ENCODE measurements around the gene STAM. TPM values are rescaled to one million over a fixed set of nuclear protein-coding genes. Genes with fewer than 3 reads are reported as not detected.

STAM gene
- 22.0 and 27.9 TPM in 2 replicates for polyA plus RNA-seq (2011; rRNA removed)
- 18.2 and 23.6 TPM in 2 replicates for polyA minus RNA-seq (2011; rRNA and poly(A)+ RNA removed)

DNA sequence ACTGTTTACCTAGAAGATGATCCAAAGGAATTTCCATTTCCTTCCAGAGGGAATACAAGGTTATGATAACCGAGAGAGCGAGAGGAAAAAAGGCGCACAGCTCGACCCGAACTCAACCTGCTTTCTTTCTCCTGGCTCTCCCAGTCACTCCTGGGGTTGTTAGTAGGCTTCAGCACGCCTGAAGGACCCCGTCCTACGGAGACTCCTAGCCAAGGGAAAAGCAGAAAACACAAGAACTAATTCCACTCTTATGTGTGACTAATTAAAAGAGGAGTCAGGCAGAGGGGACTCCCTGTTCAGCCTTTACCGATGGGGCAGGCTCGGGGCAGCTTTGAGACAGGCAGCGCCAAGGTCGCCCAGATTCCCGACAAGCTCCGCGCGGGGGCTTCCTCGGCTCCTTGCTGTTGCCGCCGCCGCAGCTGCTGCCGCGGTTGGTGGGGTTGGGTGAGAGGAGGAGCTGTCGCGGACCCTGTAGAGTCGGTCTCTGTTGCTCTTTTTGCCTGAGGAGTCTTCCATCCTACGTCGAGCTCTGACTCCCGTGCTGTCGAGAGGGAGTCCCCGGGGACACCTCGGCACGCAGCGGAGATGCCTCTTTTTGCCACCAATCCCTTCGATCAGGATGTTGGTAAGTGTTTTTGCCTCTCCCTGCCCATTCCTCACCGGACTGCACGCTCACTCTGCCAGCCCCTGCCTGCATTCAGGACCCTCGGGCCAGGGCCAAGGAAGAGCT lies at the start of gene STAM:
Gene STAM (plus strand): TSS at position 397 of the 730 bp plus-strand sequence. CDS start 189 bp downstream, at position 586.
- CTCF ChIA-PET = interaction anchor here (0.9 to 2.1 kb wide), 8 partner anchors 9 to 139 kb away, joined by 3 to 10 read pairs (median 4); partner anchors contain the start of gene HACD1
- Histone ChIP-seq H3K36me3 (ENCODE audit: control insufficient read depth, insufficient read depth, low read length) (no peaks in the 10 kb centered on the region; the same call in 1 of the 2 replicates), H3K27me3 (ENCODE audit: control insufficient read depth, insufficient read depth, low read length) (no peaks in the 10 kb centered on the region), H3K4me3 (ENCODE audit: low read depth, low read length) (peak within 1 kb of the TSS; percentile 72)
- TF ChIP-seq, protein P1, sequence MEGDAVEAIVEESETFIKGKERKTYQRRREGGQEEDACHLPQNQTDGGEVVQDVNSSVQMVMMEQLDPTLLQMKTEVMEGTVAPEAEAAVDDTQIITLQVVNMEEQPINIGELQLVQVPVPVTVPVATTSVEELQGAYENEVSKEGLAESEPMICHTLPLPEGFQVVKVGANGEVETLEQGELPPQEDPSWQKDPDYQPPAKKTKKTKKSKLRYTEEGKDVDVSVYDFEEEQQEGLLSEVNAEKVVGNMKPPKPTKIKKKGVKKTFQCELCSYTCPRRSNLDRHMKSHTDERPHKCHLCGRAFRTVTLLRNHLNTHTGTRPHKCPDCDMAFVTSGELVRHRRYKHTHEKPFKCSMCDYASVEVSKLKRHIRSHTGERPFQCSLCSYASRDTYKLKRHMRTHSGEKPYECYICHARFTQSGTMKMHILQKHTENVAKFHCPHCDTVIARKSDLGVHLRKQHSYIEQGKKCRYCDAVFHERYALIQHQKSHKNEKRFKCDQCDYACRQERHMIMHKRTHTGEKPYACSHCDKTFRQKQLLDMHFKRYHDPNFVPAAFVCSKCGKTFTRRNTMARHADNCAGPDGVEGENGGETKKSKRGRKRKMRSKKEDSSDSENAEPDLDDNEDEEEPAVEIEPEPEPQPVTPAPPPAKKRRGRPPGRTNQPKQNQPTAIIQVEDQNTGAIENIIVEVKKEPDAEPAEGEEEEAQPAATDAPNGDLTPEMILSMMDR (IDR thresholded peaks at IDR 0.05; ENCODE audit: insufficient read depth, low read depth, low read length) = no peak
- POLR2A ChIA-PET = interaction anchor here (0.6 kb wide), 3 partner anchors 11 to 870 kb away, joined by 3 to 4 read pairs (median 3); no protein-coding TSS in a partner anchor
- DNase-seq (ENCODE audit: low read depth) = peak; percentile 60

DNA sequence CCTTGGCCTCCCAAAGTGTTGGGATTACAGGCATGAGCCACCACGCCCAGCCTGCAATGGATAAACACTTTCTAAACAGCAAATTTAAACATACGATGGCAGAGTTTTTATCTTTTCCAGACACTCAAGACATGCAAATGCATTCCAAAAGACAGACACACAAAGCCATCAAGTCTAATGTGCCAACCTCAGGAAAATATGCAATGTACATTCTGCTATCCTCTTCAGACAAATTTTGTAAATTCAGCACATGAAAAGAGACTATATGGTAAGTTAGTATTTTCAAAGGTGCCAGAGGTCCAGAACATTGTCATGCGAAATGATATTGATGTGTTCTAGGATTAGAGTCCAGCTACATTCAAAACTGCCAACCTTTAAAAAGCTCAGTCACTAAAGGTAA lies 46.6 kb upstream of the STAM start:
- DNase-seq (ENCODE audit: low read depth) = no peak
- ChIA-PET CTCF (interaction anchor here (1.0 kb wide), 1 partner anchor 156 kb away, joined by 3 read pairs; no protein-coding TSS in a partner anchor), POLR2A (no interaction called here)
- TF ChIP-seq, protein P1 (IDR thresholded peaks at IDR 0.05; ENCODE audit: insufficient read depth, low read depth, low read length) = no peak
- Histone ChIP-seq H3K36me3 (ENCODE audit: control insufficient read depth, insufficient read depth, low read length) (no peaks in the 10 kb centered on the region), H3K4me3 (ENCODE audit: low read depth, low read length) (no peak overlapping the region), H3K27me3 (ENCODE audit: control insufficient read depth, insufficient read depth, low read length) (no peaks in the 10 kb centered on the region)

DNA sequence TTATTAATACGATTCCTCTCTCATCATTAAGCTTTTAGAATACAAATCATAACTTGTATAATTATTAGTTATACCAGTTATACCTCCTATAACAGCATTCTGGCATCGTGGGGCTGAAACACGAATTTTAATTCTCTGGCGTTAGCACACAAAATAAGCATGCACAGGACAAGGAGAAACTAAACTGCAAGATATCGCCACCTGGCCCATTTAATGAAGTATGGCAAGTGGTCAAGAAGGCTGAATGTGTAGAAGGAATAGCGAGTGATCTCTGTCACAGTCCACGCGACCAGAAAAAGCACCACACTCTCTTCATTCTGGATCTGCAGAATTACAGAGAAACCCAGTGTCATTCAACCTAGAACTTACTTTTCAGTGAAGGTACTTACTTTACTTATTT lies 44.9 kb upstream of the STAM start:
- CTCF ChIA-PET = interaction anchor here (0.6 to 0.7 kb wide), 3 partner anchors 9 to 230 kb away, joined by 3 read pairs; no protein-coding TSS in a partner anchor
- TF ChIP-seq, protein P1 (IDR thresholded peaks at IDR 0.05; ENCODE audit: insufficient read depth, low read depth, low read length) = 0 out of 2 replicates have a peak, but pooled peaks have one; percentile 22
- no peak overlapping the region for H3K4me3 ChIP-seq (ENCODE audit: low read depth, low read length)
- DNase-seq (ENCODE audit: low read depth) = no peak
- POLR2A ChIA-PET = no interaction called here
- no peaks in the 10 kb centered on the region for H3K27me3 ChIP-seq (ENCODE audit: control insufficient read depth, insufficient read depth, low read length)
- H3K36me3 ChIP-seq (ENCODE audit: control insufficient read depth, insufficient read depth, low read length) = no peaks in the 10 kb centered on the region

DNA sequence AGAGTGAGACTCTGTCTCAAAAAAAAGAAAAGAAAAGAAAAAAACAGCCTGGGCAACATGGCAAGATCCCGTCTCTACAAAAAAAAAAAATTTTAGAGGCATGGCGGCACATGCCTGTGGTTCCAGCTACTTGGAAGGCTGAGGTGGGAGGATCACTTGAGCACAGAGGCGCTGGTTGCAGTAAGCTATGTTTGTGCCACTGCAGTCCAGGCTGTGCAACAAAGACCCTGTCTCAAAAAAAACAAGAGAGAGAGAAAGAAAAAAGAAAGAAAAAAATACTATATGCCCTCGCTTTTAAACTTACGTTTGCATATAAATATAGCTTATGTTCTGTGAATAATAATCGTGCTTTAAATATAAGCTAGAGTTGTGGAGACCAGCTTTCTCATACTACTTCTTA lies 38.0 kb upstream of the STAM start:
- ChIA-PET CTCF (interaction anchor here (0.6 to 2.4 kb wide), 8 partner anchors 13 to 635 kb away, joined by 3 to 14 read pairs (median 6); no protein-coding TSS in a partner anchor), POLR2A (no interaction called here)
- DNase-seq (ENCODE audit: low read depth) = no peak
- Histone ChIP-seq H3K36me3 (ENCODE audit: control insufficient read depth, insufficient read depth, low read length) (no peaks in the 10 kb centered on the region), H3K4me3 (ENCODE audit: low read depth, low read length) (no peak overlapping the region), H3K27me3 (ENCODE audit: control insufficient read depth, insufficient read depth, low read length) (no peaks in the 10 kb centered on the region)
- TF ChIP-seq, protein P1 (IDR thresholded peaks at IDR 0.05; ENCODE audit: insufficient read depth, low read depth, low read length) = no peak

DNA sequence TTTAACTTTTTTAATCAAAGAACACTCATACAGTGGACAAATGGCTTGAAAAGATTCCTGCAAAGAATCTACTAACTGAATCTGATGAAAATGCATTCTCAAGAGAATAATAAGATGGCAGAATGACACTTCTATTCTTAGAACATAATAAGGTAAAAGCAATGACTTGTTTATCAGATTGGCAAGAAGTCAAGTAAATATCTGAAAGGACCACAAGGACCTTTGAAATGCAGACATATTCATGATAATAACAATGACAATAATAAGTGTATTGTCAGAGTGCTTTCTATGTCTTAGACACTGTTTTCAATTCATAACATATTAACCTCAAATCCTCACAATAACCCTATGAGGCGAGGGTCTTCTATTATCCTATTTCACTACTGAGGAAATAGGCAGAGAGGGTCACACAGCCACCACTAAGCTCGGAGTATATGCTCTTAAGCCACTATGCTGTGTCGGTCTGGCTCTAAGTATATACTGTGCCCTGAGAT lies 37.4 kb upstream of the STAM start:
- H3K36me3 ChIP-seq (ENCODE audit: control insufficient read depth, insufficient read depth, low read length) = no peaks in the 10 kb centered on the region
- H3K27me3 ChIP-seq (ENCODE audit: control insufficient read depth, insufficient read depth, low read length) = no peaks in the 10 kb centered on the region
- TF ChIP-seq, protein P1 (IDR thresholded peaks at IDR 0.05; ENCODE audit: insufficient read depth, low read depth, low read length) = no peak
- ChIA-PET CTCF (interaction anchor here (0.6 to 2.4 kb wide), 7 partner anchors 14 to 267 kb away, joined by 3 to 14 read pairs (median 6); no protein-coding TSS in a partner anchor), POLR2A (no interaction called here)
- H3K4me3 ChIP-seq (ENCODE audit: low read depth, low read length) = no peak overlapping the region
- no peak for DNase-seq (ENCODE audit: low read depth)

Measured in BJ (cell line).